Stimulated activated CD4-positive, alpha-beta T cell treated with anti-CD3 and anti-CD28 coated beads, Interleukin-2, amount 100 ng/mL, for 4 hours (primary cell): ENCODE results near the gene WDR26.

Source experiments
- DNase-seq: peaks from one replicate; pipeline ENCODE4 v3.0.0-alpha.2; 2020; ENCODE audit warnings: low read depth

WDR26 gene

DNA sequence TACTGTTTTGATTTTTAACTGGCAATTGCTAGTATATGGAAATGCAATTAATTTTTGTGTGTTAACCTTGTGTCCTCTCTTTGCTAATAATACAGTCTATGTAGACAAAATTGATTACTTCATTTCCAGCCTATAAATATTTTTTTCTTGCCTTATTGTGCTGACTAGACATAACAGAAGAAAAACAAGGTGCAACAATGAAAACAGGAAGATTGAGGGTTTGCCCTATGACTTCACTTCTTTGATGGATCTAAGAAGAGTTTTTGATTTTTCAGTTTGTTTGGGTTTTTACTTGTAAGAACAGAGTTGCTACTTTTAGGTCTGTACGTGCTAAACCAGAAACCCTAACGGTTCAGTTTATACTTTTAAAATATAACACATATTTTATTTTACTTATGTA, 86.5 kb downstream of the WDR26 start:
- DNase-seq: no peak

DNA sequence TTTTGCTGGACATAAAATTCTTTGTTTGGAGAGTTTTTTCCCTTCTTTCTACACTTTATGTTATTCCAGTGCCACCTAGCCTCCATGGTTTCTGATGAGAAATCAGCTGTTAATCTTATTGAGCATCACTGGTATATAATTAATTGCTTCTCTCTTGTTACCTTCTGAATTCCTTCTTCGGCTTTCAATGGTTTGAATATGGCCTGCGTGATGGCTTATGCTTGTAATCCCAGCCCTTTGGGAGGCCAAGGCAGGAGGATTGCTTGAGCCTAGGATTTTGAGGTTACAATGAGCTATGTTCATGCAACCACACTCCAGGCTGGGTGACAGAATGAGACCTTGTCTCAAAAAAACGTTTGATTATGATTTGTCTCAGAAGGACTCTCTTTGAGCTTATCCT, 90.9 kb downstream of the WDR26 start:
- no peak for DNase-seq

- DNase-seq: peak; percentile 1
Observed at GRCh38 chr1:224340453-224341384, 93.9 kb downstream of the WDR26 start.

GRCh38 chr1:224339442-224340033, 95.1 kb downstream of the WDR26 start:
- no peak for DNase-seq

DNA sequence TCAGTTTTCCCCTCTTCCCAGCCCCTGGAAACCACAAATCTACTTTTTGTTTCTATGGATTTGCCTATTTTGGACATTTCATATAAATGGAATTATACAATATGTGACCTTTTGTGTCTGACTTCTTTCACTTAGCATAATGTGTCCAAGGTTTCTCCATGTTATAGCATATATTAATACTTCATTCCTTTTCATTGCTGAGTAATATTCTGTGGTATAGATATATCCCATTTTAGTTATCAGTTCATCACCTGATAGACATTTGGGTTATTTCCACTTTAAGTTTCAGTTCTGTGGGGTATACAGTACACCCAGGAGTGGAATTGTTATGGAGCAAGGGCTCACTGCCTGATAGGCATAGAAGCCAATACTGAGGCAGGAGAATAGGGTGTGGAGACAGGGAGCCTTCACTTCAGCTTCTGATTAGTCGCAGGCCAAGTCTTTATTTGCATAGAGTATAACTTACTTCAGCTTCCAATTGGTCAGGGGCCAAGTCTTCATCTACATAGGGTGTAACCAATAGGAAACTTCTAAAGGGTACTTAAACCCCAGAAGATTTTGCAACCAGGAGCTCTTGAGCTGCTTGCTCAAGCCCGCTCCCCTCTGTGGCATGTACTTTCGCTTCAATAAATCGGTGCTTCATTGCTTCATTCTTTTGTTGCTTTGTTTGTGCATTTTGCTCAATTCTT, 96.3 kb downstream of the WDR26 start:
- DNase-seq: no peak
